Mesenchymal stem cell (in vitro differentiated cells and primary cell): ENCODE measurements around the gene ZNF512.

ENCODE experiments used
- DNase-seq: peaks from one replicate; pipeline ENCODE4 v3.0.0-alpha.2; 2013
- H2AFZ ChIP-seq: one replicate; pipeline ENCODE4 v1.6.1; 2013; ENCODE audit warnings: low read depth, mild to moderate bottlenecking, control low read depth, inconsistent platforms, low read length, moderate library complexity
- H2AK5ac ChIP-seq: 2 replicates; pipeline ENCODE4 v1.6.1; 2013; ENCODE audit warnings: low read length, moderate library complexity, mild to moderate bottlenecking, inconsistent platforms; ENCODE audit not compliant: severe bottlenecking
- H2BK120ac ChIP-seq: one replicate; pipeline ENCODE4 v1.6.1; 2013; ENCODE audit warnings: low read depth, mild to moderate bottlenecking, inconsistent platforms, low read length, moderate library complexity
- H2BK12ac ChIP-seq, 2 experiments: one replicate each; pipeline ENCODE4 v1.6.1; 2013; ENCODE audit warnings: inconsistent platforms in 2 of 2, low read length in 2 of 2, mild to moderate bottlenecking in 2 of 2, moderate library complexity in 2 of 2, control low read depth in 1 of 2
- H2BK15ac ChIP-seq: one replicate; pipeline ENCODE4 v1.6.1; 2013; ENCODE audit warnings: mild to moderate bottlenecking, low read depth, inconsistent platforms; ENCODE audit not compliant: poor library complexity, severe bottlenecking
- H2BK5ac ChIP-seq: 2 replicates; pipeline ENCODE4 v1.6.1; 2013; ENCODE audit warnings: low read depth, mild to moderate bottlenecking, low read length, control low read depth, inconsistent platforms; ENCODE audit not compliant: poor library complexity, severe bottlenecking
- H3K14ac ChIP-seq, 2 experiments: one replicate each; pipeline ENCODE4 v1.6.1; 2013; ENCODE audit warnings: inconsistent platforms in 2 of 2, low read length in 2 of 2, control low read depth in 1 of 2, mild to moderate bottlenecking in 1 of 2, moderate library complexity in 1 of 2
- H3K18ac ChIP-seq, 2 experiments: one replicate each; pipeline ENCODE4 v1.6.1; 2013; ENCODE audit warnings: inconsistent platforms in 2 of 2, low read length in 2 of 2, control low read depth in 1 of 2, low read depth in 1 of 2, mild to moderate bottlenecking in 1 of 2
- H3K23ac ChIP-seq, 2 experiments: one replicate each; pipeline ENCODE4 v1.6.1; 2013; ENCODE audit warnings: inconsistent platforms in 2 of 2, low read length in 2 of 2, mild to moderate bottlenecking in 2 of 2, moderate library complexity in 2 of 2, control low read depth in 1 of 2
- H3K27ac ChIP-seq: 2 replicates; pipeline ENCODE4 v1.5.1; 2013; ENCODE audit warnings: mild to moderate bottlenecking, moderate library complexity, low read length, control low read depth, inconsistent platforms; ENCODE audit not compliant: poor library complexity, severe bottlenecking
- H3K27me3 ChIP-seq, 2 experiments: 2 replicates each; pipeline versions ENCODE4 v1.6.1 to v1.7.0; 2013; ENCODE audit warnings: low read length in 2 of 2, mild to moderate bottlenecking in 2 of 2, moderate library complexity in 2 of 2, control low read depth in 1 of 2, inconsistent platforms in 1 of 2; ENCODE audit not compliant: control insufficient read depth in 1 of 2, insufficient read depth in 1 of 2
- H3K36me3 ChIP-seq, 2 experiments: 2 replicates each; pipeline versions ENCODE4 v1.6.1 to v1.7.0; 2013; ENCODE audit warnings: low read length in 2 of 2, control low read depth in 1 of 2, inconsistent platforms in 1 of 2, low read depth in 1 of 2, mild to moderate bottlenecking in 1 of 2; ENCODE audit not compliant: insufficient read depth in 2 of 2, control insufficient read depth in 1 of 2
- H3K4ac ChIP-seq, 2 experiments: one replicate each; pipeline ENCODE4 v1.6.1; 2013; ENCODE audit warnings: inconsistent platforms in 2 of 2, low read length in 2 of 2, mild to moderate bottlenecking in 2 of 2, moderate library complexity in 2 of 2, control low read depth in 1 of 2, low read depth in 1 of 2
- H3K4me1 ChIP-seq: 2 replicates; pipeline ENCODE4 v1.6.1; 2013; ENCODE audit warnings: low read depth, low read length, control low read depth; ENCODE audit not compliant: control insufficient read depth, insufficient read depth
- H3K4me2 ChIP-seq: 2 replicates; pipeline ENCODE4 v1.6.1; 2013; ENCODE audit warnings: low read length, mild to moderate bottlenecking, inconsistent platforms; ENCODE audit not compliant: poor library complexity, severe bottlenecking
- H3K4me3 ChIP-seq, 2 experiments: 2 replicates each; pipeline versions ENCODE4 v1.5.1 to v1.7.0; 2013; ENCODE audit warnings: low read length in 2 of 2, mild to moderate bottlenecking in 2 of 2, control low read depth in 1 of 2, low read depth in 1 of 2; ENCODE audit not compliant: insufficient read depth in 1 of 2
- H3K79me1 ChIP-seq: replicated peaks from 2 replicates; pipeline ENCODE4 v1.6.1; 2013; ENCODE audit warnings: mild to moderate bottlenecking, control low read depth, low read length, inconsistent platforms; ENCODE audit not compliant: poor library complexity, severe bottlenecking
- H3K9ac ChIP-seq: 2 replicates; pipeline ENCODE4 v1.7.0; 2013; ENCODE audit warnings: mild to moderate bottlenecking, low read length, moderate library complexity
- H3K9me3 ChIP-seq: 2 replicates; pipeline ENCODE4 v1.7.0; 2013; ENCODE audit warnings: mild to moderate bottlenecking, low read length; ENCODE audit not compliant: control insufficient read depth
- H4K8ac ChIP-seq: one replicate; pipeline ENCODE4 v1.6.1; 2013; ENCODE audit warnings: inconsistent platforms, mild to moderate bottlenecking, low read length, moderate library complexity
- H4K91ac ChIP-seq: one replicate; pipeline ENCODE4 v1.6.1; 2013; ENCODE audit warnings: mild to moderate bottlenecking, low read length, inconsistent platforms
- WGBS: methylation state at CpG from one replicate; pipeline ENCODE4 v1.1.7; 2013; ENCODE audit warnings: mixed read lengths; 5-methylcytosine and 5-hydroxymethylcytosine counted together

The ZNF512 gene

GRCh38 chr2:27544143-27544821 is 38.6 kb upstream of the ZNF512 start:
- H3K79me1 ChIP-seq: no peaks in the 10 kb centered on the region
- no peak overlapping the region for H3K4me3 ChIP-seq
- no peak overlapping the region for H2BK15ac ChIP-seq
- H3K14ac ChIP-seq: no peak overlapping the region
- H3K36me3 ChIP-seq: no peaks in the 10 kb centered on the region
- no peak overlapping the region for H4K8ac ChIP-seq
- 88% methylated on average over 6 of the region's 6 CpGs for WGBS
- H2AFZ ChIP-seq: no peak overlapping the region
- H3K23ac ChIP-seq: no peak overlapping the region
- no peak overlapping the region for H3K4me2 ChIP-seq
- H2BK120ac ChIP-seq: no peak overlapping the region
- H3K18ac ChIP-seq: no peak overlapping the region
- no peak overlapping the region for H3K9ac ChIP-seq
- H4K91ac ChIP-seq: no peak overlapping the region
- no peak overlapping the region for H2BK5ac ChIP-seq
- H3K4ac ChIP-seq: no peak overlapping the region
- no peaks in the 10 kb centered on the region for H3K27me3 ChIP-seq
- H2BK12ac ChIP-seq: no peak overlapping the region
- no peak for DNase-seq
- no peaks in the 10 kb centered on the region for H3K4me1 ChIP-seq
- no peak overlapping the region for H3K27ac ChIP-seq
- no peaks in the 10 kb centered on the region for H3K9me3 ChIP-seq
- no peak overlapping the region for H2AK5ac ChIP-seq

GRCh38 chr2:27545348-27546141 is 37.3 kb upstream of the ZNF512 start:
- Histone ChIP-seq H2AK5ac (no peak overlapping the region), H3K14ac (no peak overlapping the region), H2BK12ac (no peak overlapping the region), H2BK5ac (no peak overlapping the region), H3K27ac (no peak overlapping the region), H2BK15ac (no peak overlapping the region), H3K79me1 (no peaks in the 10 kb centered on the region), H3K9me3 (no peaks in the 10 kb centered on the region), H4K91ac (no peak overlapping the region), H2AFZ (no peak overlapping the region), H3K18ac (no peak overlapping the region), H3K4ac (no peak overlapping the region), H3K27me3 (no peaks in the 10 kb centered on the region), H3K4me3 (no peak overlapping the region), H3K4me1 (no peaks in the 10 kb centered on the region), H3K4me2 (no peak overlapping the region), H2BK120ac (no peak overlapping the region), H3K9ac (no peak overlapping the region), H3K36me3 (no peaks in the 10 kb centered on the region), H4K8ac (no peak overlapping the region), H3K23ac (no peak overlapping the region)
- DNase-seq: no peak
- WGBS: 92% methylated on average over 5 of the region's 5 CpGs

GRCh38 chr2:27549303-27549702 is 33.5 kb upstream of the ZNF512 start:
- Histone ChIP-seq H3K9ac (no peak overlapping the region), H2BK120ac (no peak overlapping the region), H2BK12ac (no peak overlapping the region), H3K4ac (no peak overlapping the region), H2AFZ (no peak overlapping the region), H2BK5ac (no peak overlapping the region), H2AK5ac (no peak overlapping the region), H4K91ac (no peak overlapping the region), H3K27ac (no peak overlapping the region), H4K8ac (no peak overlapping the region), H3K9me3 (no peaks in the 10 kb centered on the region), H3K18ac (no peak overlapping the region), H3K4me1 (no peaks in the 10 kb centered on the region), H3K14ac (no peak overlapping the region), H3K4me3 (no peak overlapping the region), H3K27me3 (peaks cover 0 to 10% of the 10 kb centered on the region in 2 experiments), H3K79me1 (no peaks in the 10 kb centered on the region), H3K36me3 (no peaks in the 10 kb centered on the region), H3K4me2 (no peak overlapping the region), H3K23ac (no peak overlapping the region), H2BK15ac (no peak overlapping the region)
- DNase-seq: no peak
- 89% methylated on average over 1 of the region's 1 CpG for WGBS

- Histone ChIP-seq H3K4me2 (no peak overlapping the region), H3K9ac (no peak overlapping the region), H3K4ac (no peak overlapping the region), H2AFZ (no peak overlapping the region), H3K9me3 (no peaks in the 10 kb centered on the region), H2AK5ac (no peak overlapping the region), H3K4me3 (no peak overlapping the region), H4K8ac (no peak overlapping the region), H3K27ac (no peak overlapping the region), H3K36me3 (no peaks in the 10 kb centered on the region), H3K18ac (no peak overlapping the region), H2BK12ac (no peak overlapping the region), H3K4me1 (no peaks in the 10 kb centered on the region), H3K79me1 (no peaks in the 10 kb centered on the region), H2BK120ac (no peak overlapping the region), H4K91ac (no peak overlapping the region), H3K27me3 (peaks cover 0 to 10% of the 10 kb centered on the region in 2 experiments), H3K23ac (no peak overlapping the region), H3K14ac (no peak overlapping the region), H2BK15ac (no peak overlapping the region), H2BK5ac (no peak overlapping the region)
- WGBS: no CpG with 5 or more reads among the region's 1 CpG
- DNase-seq: no peak
Observed at GRCh38 chr2:27551514-27551913, 31.3 kb upstream of the ZNF512 start.
